Tibial nerve (tissue), 4 donors: ENCODE data around the gene SMARCA4.

Experiments
- EP300 ChIP-seq, 2 donors: sonication (generic); formaldehyde crosslinking; IDR thresholded peaks; one replicate each; pipeline ENCODE4 v1.6.1; 2017; ENCODE audit warnings: antibody characterized with exemption in 2 of 2, mild to moderate bottlenecking in 1 of 2
- POLR2A ChIP-seq, 2 donors: fragments of 450-650 bp; IDR thresholded peaks; one replicate each; pipeline ENCODE4 v1.6.1; 2017; ENCODE audit warnings: antibody characterized with exemption in 2 of 2, mild to moderate bottlenecking in 2 of 2, moderate library complexity in 2 of 2
- TF ChIP-seq, protein P1 (sequence below), 5 experiments: fragments of 200-600 bp in 3 of 5; fragments of 450-650 bp in 2 of 5; sonication (generic) in 3 of 5; IDR thresholded peaks; one replicate each; pipeline ENCODE4 v1.5.1; 2016 to 2019; ENCODE audit warnings: antibody characterized with exemption in 5 of 5, mild to moderate bottlenecking in 3 of 5, moderate library complexity in 2 of 5

DNA sequence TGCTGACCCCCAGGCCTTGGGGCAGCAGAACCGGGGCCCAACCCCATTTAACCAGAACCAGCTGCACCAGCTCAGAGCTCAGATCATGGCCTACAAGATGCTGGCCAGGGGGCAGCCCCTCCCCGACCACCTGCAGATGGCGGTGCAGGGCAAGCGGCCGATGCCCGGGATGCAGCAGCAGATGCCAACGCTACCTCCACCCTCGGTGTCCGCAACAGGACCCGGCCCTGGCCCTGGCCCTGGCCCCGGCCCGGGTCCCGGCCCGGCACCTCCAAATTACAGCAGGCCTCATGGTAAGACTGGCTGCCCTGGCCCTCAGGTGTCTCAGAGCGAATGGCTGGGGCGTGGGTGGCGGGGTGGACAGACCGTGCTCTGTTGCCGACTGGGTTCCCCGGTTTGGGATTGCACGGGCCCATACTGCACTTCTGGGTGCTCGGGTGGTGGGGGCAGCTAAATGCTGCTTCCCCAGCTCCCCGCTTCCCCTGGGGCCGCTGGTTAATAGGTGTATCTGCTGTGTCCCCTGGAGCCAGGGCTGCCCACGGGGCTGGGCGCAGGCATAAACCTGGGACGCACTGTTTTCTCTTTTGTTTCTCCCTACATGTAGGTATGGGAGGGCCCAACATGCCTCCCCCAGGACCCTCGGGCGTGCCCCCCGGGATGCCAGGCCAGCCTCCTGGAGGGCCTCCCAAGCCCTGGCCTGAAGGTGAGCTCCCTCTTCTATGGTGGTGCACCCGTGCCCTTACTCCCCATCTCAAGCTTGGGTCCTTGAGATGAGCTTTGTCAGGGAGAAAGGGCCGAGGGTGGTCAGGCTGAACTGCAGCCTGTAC is 25.7 kb downstream of the SMARCA4 start:
- TF ChIP-seq, protein P1, sequence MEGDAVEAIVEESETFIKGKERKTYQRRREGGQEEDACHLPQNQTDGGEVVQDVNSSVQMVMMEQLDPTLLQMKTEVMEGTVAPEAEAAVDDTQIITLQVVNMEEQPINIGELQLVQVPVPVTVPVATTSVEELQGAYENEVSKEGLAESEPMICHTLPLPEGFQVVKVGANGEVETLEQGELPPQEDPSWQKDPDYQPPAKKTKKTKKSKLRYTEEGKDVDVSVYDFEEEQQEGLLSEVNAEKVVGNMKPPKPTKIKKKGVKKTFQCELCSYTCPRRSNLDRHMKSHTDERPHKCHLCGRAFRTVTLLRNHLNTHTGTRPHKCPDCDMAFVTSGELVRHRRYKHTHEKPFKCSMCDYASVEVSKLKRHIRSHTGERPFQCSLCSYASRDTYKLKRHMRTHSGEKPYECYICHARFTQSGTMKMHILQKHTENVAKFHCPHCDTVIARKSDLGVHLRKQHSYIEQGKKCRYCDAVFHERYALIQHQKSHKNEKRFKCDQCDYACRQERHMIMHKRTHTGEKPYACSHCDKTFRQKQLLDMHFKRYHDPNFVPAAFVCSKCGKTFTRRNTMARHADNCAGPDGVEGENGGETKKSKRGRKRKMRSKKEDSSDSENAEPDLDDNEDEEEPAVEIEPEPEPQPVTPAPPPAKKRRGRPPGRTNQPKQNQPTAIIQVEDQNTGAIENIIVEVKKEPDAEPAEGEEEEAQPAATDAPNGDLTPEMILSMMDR (IDR thresholded peaks at IDR 0.05), result no peak
- no peak for TF ChIP-seq POLR2A (IDR thresholded peaks at IDR 0.05)
- no peak for TF ChIP-seq EP300 (IDR thresholded peaks at IDR 0.05)
